ENCODE results near the gene OGFR. TPM values are rescaled to one million over a fixed set of nuclear protein-coding genes. Genes with fewer than 3 reads are reported as not detected.
"Not testable (repeated sequence)": the region's sequence is repeated elsewhere in the genome, so short reads cannot be mapped to it uniquely, and the experiment has no call there.

Gene OGFR
- total RNA-seq, 1 donor from 2014 or later = 96.5 TPM

- Histone ChIP-seq H3K4me2 (ENCODE audit: low read length) (no peak overlapping the region), H3K9me3 (ENCODE audit: insufficient read depth, low read depth, low read length) (no peaks in the 10 kb centered on the region), H4K20me1 (ENCODE audit: insufficient read depth, low read length) (peaks cover 14% of the 10 kb centered on the region), H3K79me2 (ENCODE audit: insufficient read depth, low read length) (no peaks in the 10 kb centered on the region), H3K36me3 (ENCODE audit: insufficient read depth, low read length) (no peaks in the 10 kb centered on the region), H3K27me3 (ENCODE audit: insufficient read depth, low read length) (no peaks in the 10 kb centered on the region), H2AFZ (ENCODE audit: low read depth, low read length) (no peak overlapping the region), H3K4me3 (ENCODE audit: insufficient read depth, low read depth, low read length) (no peak overlapping the region), H3K9ac (ENCODE audit: low read length) (no peak overlapping the region), H3K4me1 (ENCODE audit: insufficient read depth, low read length) (no peaks in the 10 kb centered on the region), H3K27ac (ENCODE audit: low read depth, low read length) (no peak overlapping the region)
- DNase-seq (ENCODE audit: low read depth) = peak; percentile 74
- Mint-ChIP-seq H3K9me3 (ENCODE audit: unreplicated experiment) (no peaks in the 10 kb centered on the region), H3K4me1 (ENCODE audit: low read depth, unreplicated experiment) (peaks cover 9% of the 10 kb centered on the region), H3K4me3 (ENCODE audit: unreplicated experiment) (no peak overlapping the region), H3K36me3 (ENCODE audit: low read depth, unreplicated experiment) (peaks cover 4% of the 10 kb centered on the region), H3K27me3 (ENCODE audit: low read depth, unreplicated experiment) (no peaks in the 10 kb centered on the region), H3K27ac (ENCODE audit: unreplicated experiment) (no peak overlapping the region)
- no peak for TF ChIP-seq EZH2 (IDR thresholded peaks at IDR 0.05; ENCODE audit: insufficient read depth, low read length)
- no peak for TF ChIP-seq CTCF (IDR thresholded peaks at IDR 0.05; ENCODE audit: insufficient read depth, low read depth, low read length)
- FAIRE-seq = no peak
Measured at GRCh38 chr20:62845416-62846160, 41.0 kb downstream of the OGFR start.

GRCh38 chr20:62846166-62846890 lies 41.7 kb downstream of the OGFR start:
- no peak for TF ChIP-seq EZH2 (IDR thresholded peaks at IDR 0.05; ENCODE audit: insufficient read depth, low read length)
- no peak for TF ChIP-seq CTCF (IDR thresholded peaks at IDR 0.05; ENCODE audit: insufficient read depth, low read depth, low read length)
- Histone ChIP-seq H2AFZ (ENCODE audit: low read depth, low read length) (no peak overlapping the region), H3K9ac (ENCODE audit: low read length) (no peak overlapping the region), H3K4me1 (ENCODE audit: insufficient read depth, low read length) (no peaks in the 10 kb centered on the region), H3K27ac (ENCODE audit: low read depth, low read length) (no peak overlapping the region), H3K4me2 (ENCODE audit: low read length) (no peak overlapping the region), H3K9me3 (ENCODE audit: insufficient read depth, low read depth, low read length) (no peaks in the 10 kb centered on the region), H3K27me3 (ENCODE audit: insufficient read depth, low read length) (no peaks in the 10 kb centered on the region), H4K20me1 (ENCODE audit: insufficient read depth, low read length) (peaks cover 14% of the 10 kb centered on the region), H3K79me2 (ENCODE audit: insufficient read depth, low read length) (no peaks in the 10 kb centered on the region), H3K36me3 (ENCODE audit: insufficient read depth, low read length) (no peaks in the 10 kb centered on the region), H3K4me3 (ENCODE audit: insufficient read depth, low read depth, low read length) (no peak overlapping the region)
- H3K27ac Mint-ChIP-seq (ENCODE audit: unreplicated experiment) = no peak overlapping the region
- H3K27me3 Mint-ChIP-seq (ENCODE audit: low read depth, unreplicated experiment) = no peaks in the 10 kb centered on the region
- no peaks in the 10 kb centered on the region for H3K9me3 Mint-ChIP-seq (ENCODE audit: unreplicated experiment)
- FAIRE-seq = no peak
- no peak for DNase-seq (ENCODE audit: low read depth)
- no peak overlapping the region for H3K4me3 Mint-ChIP-seq (ENCODE audit: unreplicated experiment)
- H3K36me3 Mint-ChIP-seq (ENCODE audit: low read depth, unreplicated experiment) = peaks cover 7% of the 10 kb centered on the region
- H3K4me1 Mint-ChIP-seq (ENCODE audit: low read depth, unreplicated experiment) = peaks cover 9% of the 10 kb centered on the region

GRCh38 chr20:62848917-62849316 lies 44.3 kb downstream of the OGFR start:
- not testable (repeated sequence) for H3K4me3 Mint-ChIP-seq (ENCODE audit: unreplicated experiment); H3K36me3 ChIP-seq (ENCODE audit: insufficient read depth, low read length); H3K4me2 ChIP-seq (ENCODE audit: low read length); H3K9me3 ChIP-seq (ENCODE audit: insufficient read depth, low read depth, low read length); H3K4me3 ChIP-seq (ENCODE audit: insufficient read depth, low read depth, low read length); H3K36me3 Mint-ChIP-seq (ENCODE audit: low read depth, unreplicated experiment); H3K9ac ChIP-seq (ENCODE audit: low read length); H2AFZ ChIP-seq (ENCODE audit: low read depth, low read length); H3K27ac ChIP-seq (ENCODE audit: low read depth, low read length); H3K27me3 Mint-ChIP-seq (ENCODE audit: low read depth, unreplicated experiment); H3K9me3 Mint-ChIP-seq (ENCODE audit: unreplicated experiment); H3K4me1 Mint-ChIP-seq (ENCODE audit: low read depth, unreplicated experiment); FAIRE-seq; H3K79me2 ChIP-seq (ENCODE audit: insufficient read depth, low read length); H3K27ac Mint-ChIP-seq (ENCODE audit: unreplicated experiment); H3K4me1 ChIP-seq (ENCODE audit: insufficient read depth, low read length); H3K27me3 ChIP-seq (ENCODE audit: insufficient read depth, low read length); DNase-seq (ENCODE audit: low read depth)
- peaks cover 27% of the 10 kb centered on the region for H4K20me1 ChIP-seq (ENCODE audit: insufficient read depth, low read length)

Measured in astrocyte (in vitro differentiated cells and primary cell).